Endothelial cell of umbilical vein (primary cell): ENCODE data around the gene ZDHHC14. TPM values are rescaled to one million over a fixed set of nuclear protein-coding genes. Genes with fewer than 3 reads are reported as not detected.

ENCODE experiments used
- BruUV-seq: library from RNA; stranded (reverse); fragments of 400-500 nt; replicated peaks from 2 replicates; lab custom pipeline; 2021; lab: Mats Ljungman, UMichigan
- CTCF ChIA-PET: fragments of 300-600, 350-600 bp; sonication (Branson Sonifier 250); formaldehyde crosslinking; loops from one replicate; lab custom pipeline; 2021; ENCODE audit warnings: antibody characterized with exemption, inconsistent platforms; lab: Charles Lee
- POLR2A ChIA-PET: fragments of 300-600, 350-600 bp; sonication (Branson Sonifier 250); formaldehyde crosslinking; loops from one replicate; lab custom pipeline; 2021; ENCODE audit warnings: antibody characterized with exemption, inconsistent platforms; lab: Charles Lee
- DNase-seq: peaks from one replicate; pipeline ENCODE4 v3.0.0-alpha.2; 2011; ENCODE audit warnings: low read depth, low spot score
- FAIRE-seq: peaks from 2 replicates; lab custom pipeline; 2011; peaks lifted over from hg19 to GRCh38; lab: Jason Lieb, UNC
- H2AFZ ChIP-seq: 2 replicates; pipeline ENCODE4 v1.6.0; 2012; ENCODE audit warnings: low read depth, low read length, control low read depth, inconsistent platforms
- H3K27ac ChIP-seq: 2 replicates; pipeline ENCODE4 v1.5.1; 2011; ENCODE audit warnings: low read depth, mild to moderate bottlenecking, control low read depth, low read length, moderate library complexity; ENCODE audit not compliant: insufficient read depth
- H3K27me3 ChIP-seq, 2 experiments: 2 replicates each; pipeline versions ENCODE4 v1.6.0 to v1.6.1; 2011; ENCODE audit warnings: low read length in 2 of 2, mixed read lengths in 1 of 2; ENCODE audit not compliant: control insufficient read depth in 2 of 2, insufficient read depth in 2 of 2
- H3K36me3 ChIP-seq, 2 experiments: 2 replicates in 1 of 2; 3 replicates in 1 of 2; pipeline ENCODE4 v1.5.1; 2011; ENCODE audit warnings: low read length in 2 of 2, mild to moderate bottlenecking in 1 of 2, moderate library complexity in 1 of 2; ENCODE audit not compliant: control insufficient read depth in 2 of 2, insufficient read depth in 2 of 2; ENCODE audit errors: extremely low read depth in 1 of 2
- H3K4me1 ChIP-seq: 3 replicates; pipeline ENCODE4 v1.5.1; 2011; ENCODE audit warnings: mild to moderate bottlenecking, low read length; ENCODE audit not compliant: control insufficient read depth, insufficient read depth; ENCODE audit errors: extremely low read depth
- H3K4me2 ChIP-seq: 2 replicates; pipeline ENCODE4 v1.6.1; 2011; ENCODE audit warnings: low read length, control low read depth, mixed read lengths; ENCODE audit not compliant: insufficient read depth
- H3K4me3 ChIP-seq, 3 experiments: fragments of 200-600 bp in 1 of 3; sonication (generic), shearing (Covaris generic) in 1 of 3; replicated peaks in 1 of 3; 2 replicates each; pipeline ENCODE4 v1.5.1; 2011 to 2016; ENCODE audit warnings: control low read depth in 3 of 3, low read length in 3 of 3, mild to moderate bottlenecking in 2 of 3, inconsistent platforms in 1 of 3, low read depth in 1 of 3, moderate library complexity in 1 of 3; ENCODE audit not compliant: insufficient read depth in 1 of 3
- H3K79me2 ChIP-seq: 2 replicates; pipeline ENCODE4 v1.6.0; 2012; ENCODE audit warnings: low read length, inconsistent platforms; ENCODE audit not compliant: control insufficient read depth, insufficient read depth
- H3K9ac ChIP-seq: replicated peaks from 2 replicates; pipeline ENCODE3; 2011; ENCODE audit warnings: low read length, control low read depth; ENCODE audit not compliant: insufficient read depth; ENCODE audit errors: extremely low read depth
- H3K9me1 ChIP-seq: replicated peaks from 3 replicates; pipeline ENCODE4 v1.6.0; 2011; ENCODE audit warnings: mild to moderate bottlenecking, low read length; ENCODE audit not compliant: control insufficient read depth, insufficient read depth; ENCODE audit errors: extremely low read depth
- H3K9me3 ChIP-seq: replicated peaks from 2 replicates; pipeline ENCODE4 v1.5.1; 2012; ENCODE audit warnings: low read length, inconsistent platforms; ENCODE audit not compliant: control insufficient read depth, insufficient read depth
- H4K20me1 ChIP-seq: replicated peaks from 2 replicates; pipeline ENCODE3; 2011; ENCODE audit warnings: mild to moderate bottlenecking, low read length; ENCODE audit not compliant: control insufficient read depth, insufficient read depth; ENCODE audit errors: extremely low read depth
- EZH2 ChIP-seq: IDR thresholded peaks from 2 replicates; pipeline ENCODE4 v1.6.1; 2012; ENCODE audit warnings: borderline replicate concordance, low read depth, mild to moderate bottlenecking, moderate library complexity, low read length, inconsistent platforms; ENCODE audit not compliant: severe bottlenecking
- FOS ChIP-seq: IDR thresholded peaks from 2 replicates; pipeline ENCODE4 v1.6.1; 2011; ENCODE audit warnings: mild to moderate bottlenecking, low read length, moderate library complexity, borderline replicate concordance; ENCODE audit not compliant: insufficient read depth
- GATA2 ChIP-seq: IDR thresholded peaks from 2 replicates; pipeline ENCODE4 v1.7.0; 2011; ENCODE audit warnings: low read depth, mild to moderate bottlenecking, moderate library complexity, mixed read lengths, low read length; ENCODE audit not compliant: insufficient read length, insufficient read depth
- JUN ChIP-seq: IDR thresholded peaks from 2 replicates; pipeline ENCODE4 v1.6.1; 2011; ENCODE audit warnings: borderline replicate concordance, low read depth; ENCODE audit not compliant: insufficient read length, insufficient read depth
- MYC ChIP-seq: IDR thresholded peaks from one replicate; pipeline ENCODE4 v1.6.1; 2011; ENCODE audit warnings: mild to moderate bottlenecking, low read depth, low read length
- POLR2A ChIP-seq: IDR thresholded peaks from 2 replicates; pipeline ENCODE4 v1.6.1; 2012; ENCODE audit warnings: low read depth, mild to moderate bottlenecking, control low read depth, low read length
- POLR2AphosphoS5 ChIP-seq: IDR thresholded peaks from 2 replicates; pipeline ENCODE4 v1.6.1; 2012; ENCODE audit warnings: low read depth, mild to moderate bottlenecking, control low read depth, low read length, moderate library complexity; ENCODE audit not compliant: insufficient read depth
- dilution Hi-C: fragments of 300-500 bp; cut with MboI; formaldehyde crosslinking; loops from one replicate; pipeline ENCODE4 v1.15.0; 2019; ENCODE audit warnings: low sequenced_read_pairs; ENCODE audit not compliant: extremely low pct_ligation_motif_present
- intact Hi-C: fragments of 100-400 bp; cut with micrococcal nuclease; formaldehyde crosslinking; loops from one replicate; pipeline ENCODE4 v1.10.0; 2022
- polyA plus RNA-seq, 4 experiments: library from polyadenylated mRNA; depleted of rRNA in 3 of 4; stranded (reverse) in 3 of 4; unstranded in 1 of 4; fragments of >200 nt; gene quantifications; 2 replicates each; pipeline versions ENCODE4 v1.2.1 to v1.2.3, GENCODE V29; 2011 to 2012; ENCODE audit warnings: missing spikeins in 1 of 4
- total RNA-seq: library from RNA; stranded (reverse); gene quantifications from 2 replicates; pipeline ENCODE4 v1.2.3, GENCODE V29; 2021
- TF ChIP-seq, protein P1 (sequence below): IDR thresholded peaks from 2 replicates; pipeline ENCODE4 v1.6.1; 2011; ENCODE audit not compliant: insufficient read depth, insufficient read length
- TF ChIP-seq, protein P2 (sequence below), 2 donors: IDR thresholded peaks; 1 replicate in 1 of 2; 2 replicates in 1 of 2; pipeline ENCODE4 v1.5.1; 2011; ENCODE audit warnings: low read length in 2 of 2, mild to moderate bottlenecking in 2 of 2, moderate library complexity in 2 of 2, control low read depth in 1 of 2, inconsistent platforms in 1 of 2, low read depth in 1 of 2; ENCODE audit not compliant: insufficient read depth in 1 of 2; ENCODE audit errors: extremely low read depth in 1 of 2

Gene ZDHHC14
- total and polyA plus RNA-seq, 2 donors (not counting 3 experiments of a cell fraction or from before 2014, with no cell fraction given), result 23.0 to 25.6 TPM

DNA sequence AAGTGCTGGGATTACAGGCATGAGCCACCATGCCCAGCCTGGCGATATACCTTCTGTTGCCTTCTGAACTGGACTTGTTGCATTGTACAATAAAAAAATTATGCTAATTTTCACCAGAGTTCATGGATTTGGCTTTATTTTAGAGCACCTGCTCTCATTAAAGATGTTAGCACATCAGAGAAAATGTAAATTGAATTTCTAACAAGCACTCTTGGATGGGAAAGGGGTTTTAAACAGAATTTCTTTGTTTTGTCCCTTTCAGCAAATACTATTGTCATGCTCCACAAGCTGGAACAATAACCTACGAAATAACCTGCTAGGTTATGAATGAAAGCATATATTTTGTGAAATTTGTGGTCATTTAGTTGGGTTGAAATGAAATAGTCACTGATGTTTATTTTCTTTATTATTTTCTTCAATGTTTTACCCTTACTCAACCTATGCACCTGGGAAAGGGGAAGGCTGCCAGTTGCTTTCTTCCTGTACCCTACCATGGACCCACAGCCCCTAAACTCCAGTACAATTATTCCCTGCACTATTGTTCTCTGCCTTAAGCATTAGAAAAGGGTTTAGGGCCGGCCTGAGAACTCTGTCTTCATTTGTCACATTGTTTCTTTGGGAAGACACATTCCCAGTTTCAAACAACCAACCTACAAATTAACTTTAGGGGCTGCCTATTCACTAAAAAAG, 22.2 kb downstream of the ZDHHC14 start:
- Histone ChIP-seq H3K9me1 (no peaks in the 10 kb centered on the region), H3K9me3 (no peaks in the 10 kb centered on the region), H3K4me2 (no peak overlapping the region), H3K36me3 (peaks cover 0 to 5% of the 10 kb centered on the region in 2 experiments), H3K27me3 (no peaks in the 10 kb centered on the region), H3K27ac (no peak overlapping the region), H2AFZ (no peak overlapping the region), H3K9ac (no peak overlapping the region), H3K4me1 (no peaks in the 10 kb centered on the region), H3K79me2 (no peaks in the 10 kb centered on the region), H4K20me1 (no peaks in the 10 kb centered on the region), H3K4me3 (no peak overlapping the region)
- DNase-seq, result no peak
- dilution Hi-C loops (no loop called here), intact Hi-C loops (no loop called here)
- POLR2A ChIA-PET, result no interaction called here
- BruUV-seq, result no TSS peak
- no peak for FAIRE-seq
- CTCF ChIA-PET, result no interaction called here
- TF ChIP-seq EZH2, result no peak
- TF ChIP-seq GATA2, result no peak
- no peak for TF ChIP-seq JUN
- no peak for TF ChIP-seq MYC

DNA sequence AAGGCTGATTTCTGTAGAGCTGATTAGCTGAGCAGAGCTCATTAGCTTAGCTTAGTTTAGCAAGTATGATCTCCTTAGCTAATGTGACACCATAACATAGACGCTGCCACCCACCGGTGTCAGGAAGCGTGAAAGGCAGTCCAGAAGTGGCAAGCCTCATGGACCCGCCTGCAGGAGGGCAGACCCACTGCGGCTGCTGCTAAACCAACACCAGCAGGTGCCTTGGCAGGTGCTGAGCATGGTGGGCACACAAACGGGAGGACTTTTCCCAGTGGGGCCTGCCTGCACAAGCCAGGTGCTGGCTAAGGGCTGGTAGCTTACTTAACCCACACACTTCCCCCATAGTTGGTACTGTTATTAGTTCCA, 22.7 kb downstream of the ZDHHC14 start:
- intact Hi-C loops, result no loop called here
- no peak overlapping the region for H3K4me3 ChIP-seq
- no peaks in the 10 kb centered on the region for H3K9me1 ChIP-seq
- H2AFZ ChIP-seq, result no peak overlapping the region
- no peaks in the 10 kb centered on the region for H3K79me2 ChIP-seq
- CTCF ChIA-PET, result no interaction called here
- no peak overlapping the region for H3K9ac ChIP-seq
- no peak overlapping the region for H3K27ac ChIP-seq
- DNase-seq (no peak), FAIRE-seq (no peak)
- H3K27me3 ChIP-seq, result no peaks in the 10 kb centered on the region
- H4K20me1 ChIP-seq, result no peaks in the 10 kb centered on the region
- peaks cover 0 to 5% of the 10 kb centered on the region in 2 experiments for H3K36me3 ChIP-seq
- no TSS peak for BruUV-seq
- no peaks in the 10 kb centered on the region for H3K9me3 ChIP-seq
- dilution Hi-C loops, result no loop called here
- H3K4me1 ChIP-seq, result no peaks in the 10 kb centered on the region
- TF ChIP-seq, protein P1, sequence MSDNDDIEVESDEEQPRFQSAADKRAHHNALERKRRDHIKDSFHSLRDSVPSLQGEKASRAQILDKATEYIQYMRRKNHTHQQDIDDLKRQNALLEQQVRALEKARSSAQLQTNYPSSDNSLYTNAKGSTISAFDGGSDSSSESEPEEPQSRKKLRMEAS, result no peak
- TF ChIP-seq EZH2, result no peak
- no peak for TF ChIP-seq JUN
- no peak for TF ChIP-seq FOS
- no peak for TF ChIP-seq GATA2
- no peak for TF ChIP-seq POLR2A
- no peak for TF ChIP-seq POLR2AphosphoS5
- TF ChIP-seq, protein P2, sequence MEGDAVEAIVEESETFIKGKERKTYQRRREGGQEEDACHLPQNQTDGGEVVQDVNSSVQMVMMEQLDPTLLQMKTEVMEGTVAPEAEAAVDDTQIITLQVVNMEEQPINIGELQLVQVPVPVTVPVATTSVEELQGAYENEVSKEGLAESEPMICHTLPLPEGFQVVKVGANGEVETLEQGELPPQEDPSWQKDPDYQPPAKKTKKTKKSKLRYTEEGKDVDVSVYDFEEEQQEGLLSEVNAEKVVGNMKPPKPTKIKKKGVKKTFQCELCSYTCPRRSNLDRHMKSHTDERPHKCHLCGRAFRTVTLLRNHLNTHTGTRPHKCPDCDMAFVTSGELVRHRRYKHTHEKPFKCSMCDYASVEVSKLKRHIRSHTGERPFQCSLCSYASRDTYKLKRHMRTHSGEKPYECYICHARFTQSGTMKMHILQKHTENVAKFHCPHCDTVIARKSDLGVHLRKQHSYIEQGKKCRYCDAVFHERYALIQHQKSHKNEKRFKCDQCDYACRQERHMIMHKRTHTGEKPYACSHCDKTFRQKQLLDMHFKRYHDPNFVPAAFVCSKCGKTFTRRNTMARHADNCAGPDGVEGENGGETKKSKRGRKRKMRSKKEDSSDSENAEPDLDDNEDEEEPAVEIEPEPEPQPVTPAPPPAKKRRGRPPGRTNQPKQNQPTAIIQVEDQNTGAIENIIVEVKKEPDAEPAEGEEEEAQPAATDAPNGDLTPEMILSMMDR (IDR thresholded peaks at IDR 0.05; ENCODE audit: extremely low read depth in 1 of 2, insufficient read depth in 1 of 2, low read depth in 1 of 2, low read length in 2 of 2), result no peak
- no peak for TF ChIP-seq MYC
- POLR2A ChIA-PET, result no interaction called here
- H3K4me2 ChIP-seq, result no peak overlapping the region
